Activated T-cell treated with anti-CD3 and anti-CD28 coated beads, Interleukin-2, amount 50 U/mL, for 4 hours (primary cell): ENCODE measurements around the gene ZNF648. TPM values are rescaled to one million over a fixed set of nuclear protein-coding genes. Genes with fewer than 3 reads are reported as not detected.

Experiments used
- ATAC-seq, 2 donors: fragments of 200-7000 bp; cut with Tn5 transposase; one replicate each; pipeline ENCODE4 v1.10.0; 2021
- DNase-seq: peaks from one replicate; pipeline ENCODE4 v3.0.0-alpha.2; 2020
- H3K27me3 Mint-ChIP-seq: one replicate; pipeline ENCODE4 v1.8.0; 2021; ENCODE audit warnings: low read depth, mixed read lengths
- H3K36me3 Mint-ChIP-seq: one replicate; pipeline ENCODE4 v1.8.0; 2022; ENCODE audit warnings: mixed read lengths; ENCODE audit not compliant: insufficient read depth
- H3K4me1 Mint-ChIP-seq: one replicate; pipeline ENCODE4 v1.8.0; 2021; ENCODE audit warnings: low read depth, mixed read lengths
- H3K4me3 Mint-ChIP-seq: one replicate; pipeline ENCODE4 v1.8.0; 2021; ENCODE audit warnings: mild to moderate bottlenecking, moderate library complexity, mixed read lengths
- H3K9me3 Mint-ChIP-seq: one replicate; pipeline ENCODE4 v1.8.0; 2021; ENCODE audit warnings: mixed read lengths
- total RNA-seq, 3 donors: library from RNA; stranded (reverse); gene quantifications; one replicate each; pipeline ENCODE4 v1.2.1, GENCODE V29; 2021

Gene ZNF648
- total RNA-seq, 3 donors from 2014 or later, result not detected

- no peak overlapping the region for H3K4me3 Mint-ChIP-seq
- ATAC-seq, result no peak
These were observed 25.1 kb upstream of the ZNF648 start for GRCh38 chr1:182086620-182087019.

GRCh38 chr1:182086136-182086535, 24.6 kb upstream of the ZNF648 start:
- no peak overlapping the region for H3K4me3 Mint-ChIP-seq
- H3K4me1 Mint-ChIP-seq, result peaks cover 48% of the 10 kb centered on the region
- H3K9me3 Mint-ChIP-seq, result no peaks in the 10 kb centered on the region
- H3K27me3 Mint-ChIP-seq, result no peaks in the 10 kb centered on the region
- DNase-seq (no peak), ATAC-seq (no peak)
- H3K36me3 Mint-ChIP-seq, result no peaks in the 10 kb centered on the region

More at GRCh38 chr1:182086620-182087019, 25.1 kb upstream of the ZNF648 start:
- Mint-ChIP-seq H3K27me3 (no peaks in the 10 kb centered on the region), H3K36me3 (no peaks in the 10 kb centered on the region), H3K9me3 (no peaks in the 10 kb centered on the region), H3K4me1 (peaks cover 48% of the 10 kb centered on the region)
- DNase-seq, result no peak

GRCh38 chr1:182085726-182086125, 24.2 kb upstream of the ZNF648 start:
- ATAC-seq, result no peak
- peaks cover 48% of the 10 kb centered on the region for H3K4me1 Mint-ChIP-seq

GRCh38 chr1:182084487-182085316, 23.2 kb upstream of the ZNF648 start:
- Mint-ChIP-seq H3K27me3 (no peaks in the 10 kb centered on the region), H3K9me3 (no peaks in the 10 kb centered on the region), H3K4me3 (no peak overlapping the region), H3K36me3 (no peaks in the 10 kb centered on the region), H3K4me1 (peaks cover 46% of the 10 kb centered on the region)
- peak; percentile 68 for DNase-seq
- peak; percentile 72 to 81 for ATAC-seq

More at GRCh38 chr1:182085726-182086125, 24.2 kb upstream of the ZNF648 start:
- Mint-ChIP-seq H3K36me3 (no peaks in the 10 kb centered on the region), H3K27me3 (no peaks in the 10 kb centered on the region), H3K4me3 (no peak overlapping the region), H3K9me3 (no peaks in the 10 kb centered on the region)
- no peak for DNase-seq

GRCh38 chr1:182083851-182084486, 22.5 kb upstream of the ZNF648 start:
- peaks cover 40% of the 10 kb centered on the region for H3K4me1 Mint-ChIP-seq
- ATAC-seq (no peak), DNase-seq (no peak)
- no peaks in the 10 kb centered on the region for H3K27me3 Mint-ChIP-seq
- no peaks in the 10 kb centered on the region for H3K9me3 Mint-ChIP-seq
- no peaks in the 10 kb centered on the region for H3K36me3 Mint-ChIP-seq
- H3K4me3 Mint-ChIP-seq, result no peak overlapping the region

GRCh38 chr1:182080955-182081582, 19.6 kb upstream of the ZNF648 start:
- DNase-seq (no peak), ATAC-seq (no peak)
- Mint-ChIP-seq H3K4me3 (no peak overlapping the region), H3K4me1 (peaks cover 11% of the 10 kb centered on the region), H3K9me3 (no peaks in the 10 kb centered on the region), H3K36me3 (no peaks in the 10 kb centered on the region), H3K27me3 (no peaks in the 10 kb centered on the region)

GRCh38 chr1:182080040-182080439, 18.5 kb upstream of the ZNF648 start:
- no peaks in the 10 kb centered on the region for H3K27me3 Mint-ChIP-seq
- H3K4me3 Mint-ChIP-seq, result no peak overlapping the region
- no peaks in the 10 kb centered on the region for H3K9me3 Mint-ChIP-seq
- no peak for DNase-seq
- ATAC-seq, result no peak
- H3K4me1 Mint-ChIP-seq, result peaks cover 7% of the 10 kb centered on the region
- H3K36me3 Mint-ChIP-seq, result no peaks in the 10 kb centered on the region

GRCh38 chr1:182071924-182072323, 10.4 kb upstream of the ZNF648 start:
- DNase-seq, result no peak
- Mint-ChIP-seq H3K9me3 (no peaks in the 10 kb centered on the region), H3K36me3 (no peaks in the 10 kb centered on the region), H3K4me3 (no peak overlapping the region), H3K27me3 (peaks cover 16% of the 10 kb centered on the region), H3K4me1 (peaks cover 2% of the 10 kb centered on the region)
- no peak for ATAC-seq

- Mint-ChIP-seq H3K4me3 (no peak overlapping the region), H3K9me3 (no peaks in the 10 kb centered on the region), H3K36me3 (no peaks in the 10 kb centered on the region), H3K27me3 (peaks cover 21% of the 10 kb centered on the region), H3K4me1 (peaks cover 2% of the 10 kb centered on the region)
- ATAC-seq (peak in 1 of 2 donors; percentile 67), DNase-seq (no peak)
These were observed 7.5 kb upstream of the ZNF648 start for GRCh38 chr1:182069028-182069466.

GRCh38 chr1:182066934-182067333, 5.4 kb upstream of the ZNF648 start:
- DNase-seq (no peak), ATAC-seq (no peak)
- Mint-ChIP-seq H3K4me3 (no peak overlapping the region), H3K36me3 (no peaks in the 10 kb centered on the region), H3K9me3 (no peaks in the 10 kb centered on the region), H3K27me3 (peaks cover 25% of the 10 kb centered on the region), H3K4me1 (peaks cover 2% of the 10 kb centered on the region)

- ATAC-seq (no peak), DNase-seq (no peak)
- Mint-ChIP-seq H3K9me3 (no peaks in the 10 kb centered on the region), H3K4me1 (peaks cover 2% of the 10 kb centered on the region), H3K27me3 (peaks cover 34% of the 10 kb centered on the region), H3K4me3 (no peak overlapping the region), H3K36me3 (no peaks in the 10 kb centered on the region)
These were observed 3.8 kb upstream of the ZNF648 start for GRCh38 chr1:182065126-182065845.

GRCh38 chr1:182064611-182065010, 3.1 kb upstream of the ZNF648 start:
- peaks cover 34% of the 10 kb centered on the region for H3K27me3 Mint-ChIP-seq
- DNase-seq, result no peak
- peaks cover 2% of the 10 kb centered on the region for H3K4me1 Mint-ChIP-seq
- H3K4me3 Mint-ChIP-seq, result no peak overlapping the region
- H3K36me3 Mint-ChIP-seq, result no peaks in the 10 kb centered on the region
- no peak for ATAC-seq
- H3K9me3 Mint-ChIP-seq, result no peaks in the 10 kb centered on the region

GRCh38 chr1:182062223-182062622, 711 bp upstream of the ZNF648 start:
- no peaks in the 10 kb centered on the region for H3K36me3 Mint-ChIP-seq
- H3K27me3 Mint-ChIP-seq, result peaks cover 30% of the 10 kb centered on the region
- no peaks in the 10 kb centered on the region for H3K4me1 Mint-ChIP-seq
- H3K4me3 Mint-ChIP-seq, result no peak overlapping the region
- H3K9me3 Mint-ChIP-seq, result no peaks in the 10 kb centered on the region
- ATAC-seq (no peak), DNase-seq (no peak)

- DNase-seq (no peak), ATAC-seq (no peak)
- H3K9me3 Mint-ChIP-seq, result no peaks in the 10 kb centered on the region
- no peaks in the 10 kb centered on the region for H3K36me3 Mint-ChIP-seq
- peaks cover 40% of the 10 kb centered on the region for H3K27me3 Mint-ChIP-seq
- peaks cover 2% of the 10 kb centered on the region for H3K4me1 Mint-ChIP-seq
- H3K4me3 Mint-ChIP-seq, result no peak overlapping the region
These were observed 635 bp downstream of the ZNF648 start for GRCh38 chr1:182060877-182061276.
